ENCODE data around the gene CYB561A3.
A peak's percentile ranks its signal among the peaks of the same experiment; 100 is the strongest.

CYB561A3 gene

DNA sequence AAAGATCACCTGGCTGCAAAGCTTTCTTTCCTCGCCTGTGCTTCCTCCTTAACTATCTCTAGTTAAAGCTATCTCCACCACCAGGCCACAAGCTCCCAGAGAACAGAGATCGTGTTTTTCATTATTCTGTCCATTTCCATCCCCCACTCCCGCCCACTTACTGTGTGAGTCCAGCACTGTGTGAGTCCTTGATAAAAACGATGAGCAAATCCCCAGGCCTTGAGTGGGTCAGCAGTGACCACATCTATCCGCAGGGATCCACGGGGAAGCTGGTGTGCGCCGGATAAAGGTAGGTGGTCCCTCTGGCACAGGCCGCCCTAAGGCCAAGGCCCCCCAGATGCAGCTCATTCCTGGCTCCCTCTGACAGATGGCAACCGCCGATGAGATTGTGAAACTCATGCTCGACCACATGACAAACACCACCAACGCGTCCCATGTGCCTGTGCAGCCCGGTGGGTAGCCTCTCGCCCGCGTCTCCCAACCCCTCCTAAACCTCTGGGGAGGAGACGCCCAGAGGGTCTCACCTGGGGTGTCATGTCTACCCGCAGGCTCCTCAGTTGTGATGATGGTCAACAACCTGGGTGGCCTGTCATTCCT, 19.4 kb downstream of the CYB561A3 start:
- DNase-seq: no peak

DNA sequence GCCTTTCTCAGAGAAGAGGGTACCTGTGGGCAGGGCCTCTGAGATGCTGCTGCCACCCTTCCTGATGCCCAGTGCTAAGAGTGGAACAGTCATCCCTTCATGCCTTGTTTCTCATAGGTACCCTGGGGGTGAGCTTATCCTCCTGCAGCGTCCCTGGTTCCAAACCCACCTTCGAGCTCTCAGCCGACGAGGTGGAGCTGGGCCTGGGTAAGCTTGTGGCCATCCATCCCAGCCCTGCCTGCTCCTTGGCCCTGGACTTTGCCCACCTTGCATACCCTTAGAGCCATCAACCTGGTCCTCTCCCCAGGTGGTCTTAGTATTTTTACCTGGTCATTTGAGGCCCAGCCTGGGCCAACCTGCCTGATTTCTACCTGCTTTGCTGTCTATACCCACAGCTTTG, 20.0 kb downstream of the CYB561A3 start:
- no peak for DNase-seq

DNA sequence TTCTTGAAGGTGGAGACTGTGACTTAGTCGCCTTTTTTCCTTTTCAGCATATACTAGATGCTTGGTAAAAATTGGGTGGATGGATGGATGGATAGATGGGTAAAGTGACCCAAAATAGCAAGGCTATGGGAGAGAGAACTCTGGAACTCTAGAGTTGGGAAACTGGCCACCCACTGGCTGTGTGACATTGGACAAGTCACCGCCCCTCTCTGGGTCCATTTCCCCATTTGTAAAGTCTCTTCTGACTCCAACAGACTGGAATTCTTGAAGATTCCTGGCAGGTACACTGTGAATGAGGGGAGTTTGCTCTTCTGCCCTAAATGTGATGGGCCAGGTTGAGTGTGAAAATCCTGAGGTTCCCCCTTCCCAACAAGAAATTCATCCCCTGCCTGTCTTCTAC, 20.7 kb downstream of the CYB561A3 start:
- DNase-seq: no peak

DNA sequence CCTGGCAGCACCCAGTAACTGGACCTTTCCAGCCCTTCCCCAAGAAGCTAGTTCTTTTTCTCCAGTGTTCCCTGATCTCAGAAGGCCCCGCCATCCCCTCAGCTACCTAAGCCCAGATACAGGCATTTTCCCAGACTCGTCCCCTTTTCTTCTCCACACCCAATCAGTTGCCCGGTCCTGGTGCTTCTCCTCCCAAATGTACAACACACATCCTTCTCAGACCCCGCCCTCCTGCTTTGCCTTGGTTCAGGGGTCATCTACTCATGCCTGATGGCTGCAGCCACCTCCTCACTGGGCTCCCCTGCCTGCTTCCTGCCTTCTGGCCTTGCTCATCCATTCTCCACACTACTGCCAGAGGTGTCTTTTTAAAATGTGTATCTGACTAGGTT, 22.2 kb downstream of the CYB561A3 start:
- DNase-seq: no peak

DNA sequence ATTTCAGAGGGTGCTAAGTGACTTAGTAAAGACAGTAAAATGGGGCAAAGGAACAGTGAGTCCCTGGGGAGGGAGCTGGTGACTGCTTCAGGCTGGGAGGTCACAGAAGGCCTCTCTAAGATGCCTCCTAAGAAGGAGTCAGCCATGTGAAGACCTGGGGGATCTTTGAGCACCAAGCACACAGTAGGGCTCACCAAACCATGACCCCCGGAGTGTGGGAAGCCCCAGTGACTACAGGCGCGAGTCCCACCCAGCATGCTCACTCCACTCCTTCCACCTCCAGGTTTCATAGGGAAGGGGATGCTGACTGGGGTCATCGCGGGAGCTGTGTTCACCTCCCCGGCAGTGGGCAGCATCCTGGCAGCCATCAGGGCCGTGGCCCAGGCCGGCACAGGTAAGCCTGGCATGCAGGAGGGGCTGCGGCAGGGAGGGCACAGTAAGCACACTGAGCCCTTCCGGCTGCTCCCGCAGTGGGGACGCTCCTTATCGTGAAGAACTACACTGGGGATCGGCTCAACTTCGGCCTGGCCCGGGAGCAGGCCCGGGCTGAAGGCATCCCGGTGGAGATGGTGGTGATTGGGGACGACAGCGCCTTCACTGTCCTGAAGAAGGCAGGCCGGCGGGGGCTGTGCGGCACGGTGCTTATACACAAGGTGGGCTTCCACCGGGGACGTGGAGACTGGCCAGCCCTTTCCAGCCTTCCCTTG, 22.7 kb downstream of the CYB561A3 start:
- no peak for DNase-seq

DNA sequence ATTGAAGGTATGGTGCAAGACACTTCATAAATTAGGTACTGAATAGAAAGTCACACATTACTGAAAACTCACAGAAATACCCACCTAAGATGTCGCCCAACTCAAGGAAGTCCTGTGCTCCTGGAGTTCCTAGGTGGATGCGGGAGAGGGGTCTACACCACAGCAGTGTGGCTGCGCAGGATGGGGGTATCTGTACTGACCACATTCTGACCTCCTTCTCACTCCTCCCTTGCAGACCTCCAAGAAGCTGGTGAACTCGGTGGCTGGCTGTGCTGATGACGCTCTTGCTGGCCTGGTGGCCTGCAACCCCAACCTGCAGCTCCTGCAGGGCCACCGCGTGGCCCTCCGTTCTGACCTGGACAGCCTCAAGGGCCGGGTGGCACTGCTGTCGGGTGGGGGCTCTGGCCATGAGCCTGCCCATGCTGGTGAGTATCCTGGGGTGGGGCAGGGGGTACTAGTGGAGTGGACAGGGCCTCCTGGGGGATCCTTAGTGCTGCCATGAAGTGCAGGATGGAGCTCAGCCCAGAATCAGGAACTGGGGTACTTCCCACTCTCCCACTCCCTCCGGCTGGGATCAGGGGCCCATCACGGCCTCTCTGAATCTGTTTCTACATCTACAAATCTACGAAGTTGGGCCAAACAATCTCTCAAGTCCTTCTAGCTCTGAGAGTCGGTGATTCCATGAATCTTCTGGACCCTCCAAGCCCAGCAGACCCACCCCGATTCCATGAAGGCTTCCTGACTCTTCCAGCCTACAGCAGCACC, 23.8 kb downstream of the CYB561A3 start:
- no peak for DNase-seq

DNA sequence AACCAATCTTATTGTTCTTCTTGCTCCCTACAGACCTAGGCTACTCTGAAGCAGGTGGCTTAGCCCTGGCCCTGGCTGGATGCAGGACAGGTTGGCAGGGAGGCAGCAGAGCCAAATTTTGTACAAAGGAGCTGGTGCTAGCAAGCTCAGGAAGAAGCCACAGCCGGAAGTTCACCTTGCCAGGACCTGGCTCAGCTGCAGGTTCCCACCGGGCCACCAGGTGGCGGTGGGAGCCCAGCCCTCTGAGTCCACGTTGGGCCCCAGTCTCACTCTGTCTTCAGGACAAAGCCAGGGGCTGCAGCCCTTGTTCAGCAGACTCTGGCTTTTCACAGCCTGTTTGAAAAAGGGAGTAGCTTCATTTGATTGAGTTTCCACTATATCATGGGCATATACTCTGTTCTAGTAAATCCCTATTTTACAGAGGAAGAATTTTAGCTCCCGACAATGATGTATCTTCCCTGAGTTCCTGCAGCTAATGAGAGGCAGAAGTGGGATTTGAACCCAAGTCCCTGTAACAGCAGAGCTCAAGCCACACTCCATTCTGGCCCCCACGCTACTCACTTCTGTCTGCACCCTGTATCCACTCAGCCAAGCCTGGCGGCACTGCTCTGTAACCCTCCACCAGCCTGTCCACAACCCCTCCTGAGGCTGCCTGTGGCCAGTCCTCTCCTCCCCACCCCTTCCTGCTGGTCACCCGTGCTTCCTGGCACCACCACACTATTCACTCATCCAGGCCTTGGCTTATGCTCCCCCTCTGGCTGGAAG, 25.3 kb downstream of the CYB561A3 start:
- peak; percentile 77 for DNase-seq

DNA sequence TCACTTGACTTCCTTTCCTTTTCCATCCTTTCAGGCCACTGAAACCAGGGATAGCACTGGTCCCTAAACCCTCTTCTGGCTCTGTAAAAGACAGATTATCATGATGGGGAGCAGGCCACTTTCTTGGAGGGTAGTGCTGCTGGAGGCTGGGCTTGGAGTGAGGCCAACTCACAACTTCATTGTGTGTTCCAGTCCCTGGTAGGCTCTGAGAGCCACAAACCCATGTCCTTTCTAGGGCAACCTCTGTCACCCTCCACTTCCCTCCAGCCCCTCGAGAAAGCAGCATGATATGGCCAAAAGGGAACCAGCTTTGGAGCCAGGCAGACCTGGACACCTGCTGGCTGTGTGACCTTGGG, 26.3 kb downstream of the CYB561A3 start:
- DNase-seq: no peak

DNA sequence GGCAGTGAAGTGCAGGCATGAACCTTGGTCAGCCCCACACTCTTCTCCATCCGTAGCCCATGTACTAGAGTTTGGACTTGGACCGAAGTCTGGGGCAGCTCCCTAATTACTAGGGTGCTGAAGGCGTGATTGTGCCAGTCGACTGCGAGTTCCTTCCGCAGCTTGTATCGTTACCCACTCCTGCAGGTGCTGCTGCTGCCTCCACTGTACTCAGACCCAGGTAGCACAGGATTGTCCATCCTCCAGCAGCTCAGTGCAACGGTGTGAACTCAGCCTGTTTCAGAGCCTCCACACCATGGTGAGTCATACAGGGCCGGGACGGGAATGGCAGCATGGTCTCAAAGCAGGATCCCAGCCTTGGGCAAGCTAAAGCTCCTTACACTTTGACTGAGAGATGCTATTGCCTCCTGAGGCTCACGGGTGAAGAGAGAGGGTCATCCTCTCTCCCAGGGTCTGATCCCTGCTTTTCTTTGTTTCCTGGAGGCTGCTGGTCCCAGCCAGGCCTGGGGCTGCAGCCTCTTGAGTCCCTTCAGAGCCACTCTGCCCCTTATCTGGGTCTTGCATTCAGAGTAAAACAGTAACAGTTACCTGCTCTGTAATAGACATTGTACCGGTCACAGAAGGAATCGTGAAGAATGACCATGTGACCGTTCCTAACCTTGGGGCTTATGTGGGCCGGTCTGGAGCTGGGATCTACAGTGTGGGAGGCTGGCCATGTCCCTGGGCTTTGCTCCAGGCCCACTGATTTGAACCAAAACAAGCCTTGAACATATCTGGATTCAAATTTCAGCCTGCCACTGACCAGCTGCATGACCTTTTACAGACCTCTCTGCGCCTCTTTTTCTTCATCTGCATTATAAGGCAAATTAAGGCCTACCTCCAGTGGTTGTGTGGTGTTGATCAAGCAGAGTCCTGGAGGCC, 27.0 kb downstream of the CYB561A3 start:
- DNase-seq: no peak

DNA sequence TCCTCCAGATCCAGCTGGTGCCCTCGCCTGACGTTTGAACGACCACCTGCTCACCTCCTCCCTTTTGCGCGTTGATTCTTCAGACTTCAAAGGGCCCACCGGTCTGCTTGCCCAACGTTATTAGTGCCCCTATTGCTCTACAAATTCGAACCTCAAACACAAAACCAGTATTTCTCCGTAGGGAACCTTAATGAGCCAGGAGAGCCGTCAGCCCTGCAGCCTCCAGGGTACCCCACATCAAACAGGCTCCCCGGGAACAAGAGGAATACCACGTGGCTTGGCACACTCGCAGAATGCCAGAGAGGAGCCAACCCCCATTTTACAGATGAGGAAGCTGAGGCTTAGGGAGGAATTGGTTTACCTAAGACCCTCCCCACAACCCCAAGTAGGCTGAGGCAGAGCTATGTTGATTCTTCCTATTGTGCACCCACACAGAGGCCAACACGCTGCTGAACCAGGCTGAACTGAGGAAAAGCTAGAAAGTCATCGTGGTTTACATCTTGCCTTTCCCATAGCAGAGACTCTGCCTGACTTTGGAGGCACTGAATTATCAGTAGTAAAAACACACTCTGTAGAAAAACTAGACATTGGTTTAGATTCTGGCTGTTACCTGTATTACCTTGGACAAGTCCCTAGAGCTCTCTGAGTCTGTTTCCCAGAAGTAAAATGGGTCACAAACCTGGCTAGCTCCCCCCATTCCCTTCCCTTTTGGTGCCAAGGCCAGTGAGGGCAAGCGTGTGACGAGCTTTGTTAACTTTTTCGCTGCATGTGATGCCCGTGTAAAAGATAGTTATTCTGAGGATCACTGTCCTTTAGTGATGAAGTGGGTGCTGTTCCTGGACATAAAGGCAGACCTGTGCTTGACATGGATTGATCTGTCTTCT, 27.9 kb downstream of the CYB561A3 start:
- peak; percentile 5 for DNase-seq

DNA sequence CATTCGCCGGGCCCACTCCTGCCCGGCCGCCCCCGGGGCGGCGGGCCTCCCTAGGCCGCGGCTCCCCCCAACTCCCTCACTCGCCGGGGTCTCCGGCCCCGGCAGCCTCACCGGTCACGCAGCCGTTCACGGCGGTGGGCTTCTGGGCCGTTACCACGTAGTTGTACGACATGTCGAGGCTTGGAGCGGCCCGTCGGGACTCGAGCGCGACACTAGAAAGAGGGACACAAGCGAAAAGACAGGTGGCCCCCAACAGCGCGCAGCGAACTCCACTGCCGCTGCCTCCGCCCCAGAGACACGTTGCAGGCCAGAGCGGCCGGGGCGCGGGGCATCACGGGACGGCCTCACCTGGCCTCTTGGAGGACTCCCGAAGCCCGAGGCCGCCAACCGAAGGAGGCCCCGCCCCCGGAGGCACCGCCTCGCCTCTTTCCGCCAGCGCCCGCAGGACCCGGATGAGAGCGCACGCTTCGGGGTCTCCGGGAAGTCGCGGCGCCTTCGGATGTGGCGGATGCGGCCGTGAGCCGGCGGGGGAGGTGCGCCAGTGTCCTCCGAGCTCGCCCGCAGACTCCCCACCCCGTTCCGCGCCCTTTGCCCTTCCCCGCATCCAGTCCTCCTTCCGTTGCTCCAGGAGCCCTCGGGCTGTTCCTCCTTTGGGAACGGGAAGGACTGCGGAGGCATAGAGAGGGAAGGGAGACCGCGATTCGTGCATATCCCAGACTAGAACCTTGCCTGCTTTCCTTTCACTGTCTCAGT, 28.7 kb downstream of the CYB561A3 start, which contains the start of the genes DDB1 and TKFC:
TSS of gene DDB1 (minus strand) at position 309 of the 753 bp plus-strand sequence. CDS start at position 172, 137 bp downstream.
TSS of gene TKFC (plus strand) at position 432 of the 753 bp plus-strand sequence. CDS start 1,501 bp downstream, outside the sequence.
- DNase-seq: peak; percentile 95

DNA sequence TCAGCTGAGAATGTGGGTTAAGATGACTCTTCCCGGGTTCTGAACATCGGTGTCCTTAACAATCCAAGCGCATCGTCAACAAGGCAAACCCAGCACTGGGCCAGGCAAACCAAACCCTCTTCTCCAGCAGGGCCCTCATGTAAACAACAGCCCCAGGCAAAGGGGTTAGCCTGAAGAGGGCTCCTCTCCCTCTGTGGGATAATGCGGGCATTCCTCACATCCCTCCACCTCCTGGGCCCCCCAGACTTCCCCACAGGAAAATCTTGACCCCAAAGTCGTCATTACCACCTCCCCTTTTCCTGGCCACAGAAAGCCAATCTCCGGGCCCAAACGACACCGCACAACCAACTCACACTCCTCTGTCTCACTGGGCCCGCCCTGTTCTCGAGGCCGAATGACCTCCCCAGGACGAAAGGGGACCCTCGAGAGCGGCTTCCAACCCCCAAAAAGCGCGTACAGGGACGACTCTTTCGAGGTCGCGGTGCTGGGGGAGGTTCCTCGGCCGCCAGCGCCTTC, 29.3 kb downstream of the CYB561A3 start:
- no peak for DNase-seq

DNA sequence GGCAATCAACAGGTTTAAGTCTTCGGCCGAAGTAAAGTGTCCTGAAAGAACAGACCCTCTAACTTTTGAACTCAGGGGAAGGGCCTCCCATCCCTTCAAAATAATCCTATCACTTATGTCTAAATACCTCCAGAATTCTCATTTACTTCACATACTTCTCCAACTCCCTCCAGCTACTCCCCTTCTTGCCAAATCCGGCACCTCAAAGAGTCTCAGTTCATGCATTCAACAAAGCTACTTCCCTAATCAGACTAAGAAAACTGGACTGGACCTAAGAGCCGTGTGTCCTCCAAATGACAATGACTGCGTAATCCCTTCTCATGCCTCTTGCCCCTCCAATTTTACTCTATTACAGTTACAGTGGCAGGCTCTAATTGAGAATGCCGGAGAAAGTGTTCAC, 30.0 kb downstream of the CYB561A3 start:
- DNase-seq: no peak

DNA sequence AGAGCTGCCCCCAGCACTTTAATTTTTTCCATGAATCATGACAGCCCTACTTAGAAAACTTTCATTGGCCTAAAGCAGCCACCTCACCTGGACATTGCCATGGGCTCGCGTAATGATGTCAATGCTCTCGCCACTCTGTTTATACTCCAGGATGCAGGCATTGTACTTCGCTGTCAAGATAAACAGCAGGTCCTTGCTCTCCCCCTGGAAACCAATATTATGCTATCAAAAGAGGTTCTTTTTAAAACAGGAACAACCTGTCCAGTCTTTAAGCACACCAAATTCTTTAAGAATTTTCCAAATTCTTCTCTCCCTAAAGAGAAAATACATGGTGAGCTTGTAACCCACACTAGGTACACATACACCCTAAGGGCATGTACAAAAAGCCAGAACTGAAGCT, 31.8 kb downstream of the CYB561A3 start:
- DNase-seq: no peak

DNA sequence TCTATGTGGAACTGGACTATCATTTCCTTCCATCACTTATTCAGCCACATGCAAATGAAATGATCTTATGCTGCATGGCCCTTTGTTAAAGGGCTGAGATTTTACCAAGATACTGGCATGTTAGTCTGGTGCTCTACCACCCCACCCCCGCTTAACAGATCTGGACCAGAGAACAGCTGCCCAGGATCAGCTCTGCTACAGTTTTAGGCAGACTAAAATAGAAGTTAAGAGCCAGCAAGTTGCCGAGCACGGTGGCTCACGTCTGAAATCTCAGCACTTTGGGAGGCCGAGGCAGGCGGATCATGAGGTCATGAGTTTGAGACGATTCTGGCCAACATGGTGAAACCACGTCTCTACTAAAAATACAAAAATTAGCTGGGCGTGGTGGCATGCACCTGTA, 33.3 kb downstream of the CYB561A3 start:
- DNase-seq: no peak

DNA sequence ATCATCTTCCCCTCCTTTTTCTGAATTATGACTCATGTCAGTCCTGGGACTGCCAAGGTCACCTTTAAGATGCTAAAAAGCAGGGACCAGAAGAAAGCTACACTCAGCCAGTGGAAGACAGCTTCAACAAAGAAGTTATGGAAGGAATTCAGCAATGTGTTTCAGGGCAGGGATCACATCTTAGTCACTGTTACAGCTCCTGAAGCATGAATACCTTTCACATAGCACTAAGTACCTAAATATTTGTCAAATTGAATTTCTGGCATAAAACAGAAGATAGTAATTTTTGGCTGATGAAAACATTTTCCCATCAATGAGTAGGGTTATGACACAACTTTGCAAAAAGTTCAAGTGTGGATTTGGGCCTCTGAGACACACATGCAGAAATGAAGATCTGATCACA, 34.0 kb downstream of the CYB561A3 start:
- no peak for DNase-seq

DNA sequence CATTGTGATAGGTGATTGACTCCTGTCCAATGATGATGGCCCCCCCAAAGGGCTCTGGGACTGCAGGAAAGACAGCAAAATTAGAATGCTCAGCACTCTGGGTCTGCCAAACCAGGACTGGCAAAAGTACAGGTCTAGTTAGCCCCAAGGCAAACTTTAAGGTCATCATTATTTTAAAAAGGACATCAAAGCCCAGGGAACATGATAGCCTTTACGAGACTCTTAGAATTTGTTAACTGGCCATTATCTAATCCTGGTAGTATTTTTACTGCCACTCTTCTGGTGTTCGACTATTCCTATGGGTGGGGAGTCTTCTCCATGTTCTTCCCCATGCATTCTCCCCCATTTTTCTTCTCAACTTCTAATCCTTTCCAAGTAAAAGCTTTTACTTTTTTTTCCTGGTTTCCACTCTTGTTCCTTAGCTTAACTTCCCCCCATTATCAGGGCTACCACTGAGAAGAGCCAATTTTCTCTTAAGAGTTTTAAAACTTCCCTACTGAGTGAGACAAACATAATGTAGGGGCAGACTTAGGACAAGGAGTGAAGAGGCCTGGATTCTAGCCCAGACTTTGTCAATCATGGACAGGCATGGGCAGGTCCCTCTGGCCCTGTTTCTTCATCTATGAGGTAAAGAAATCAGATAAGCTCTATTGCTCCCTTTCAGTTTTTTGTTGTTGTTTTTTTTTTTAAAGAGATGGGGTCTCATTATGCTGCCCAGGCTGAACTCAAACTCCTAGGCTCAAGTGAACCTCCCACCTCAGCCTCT, 35.9 kb downstream of the CYB561A3 start:
- DNase-seq: no peak

DNA sequence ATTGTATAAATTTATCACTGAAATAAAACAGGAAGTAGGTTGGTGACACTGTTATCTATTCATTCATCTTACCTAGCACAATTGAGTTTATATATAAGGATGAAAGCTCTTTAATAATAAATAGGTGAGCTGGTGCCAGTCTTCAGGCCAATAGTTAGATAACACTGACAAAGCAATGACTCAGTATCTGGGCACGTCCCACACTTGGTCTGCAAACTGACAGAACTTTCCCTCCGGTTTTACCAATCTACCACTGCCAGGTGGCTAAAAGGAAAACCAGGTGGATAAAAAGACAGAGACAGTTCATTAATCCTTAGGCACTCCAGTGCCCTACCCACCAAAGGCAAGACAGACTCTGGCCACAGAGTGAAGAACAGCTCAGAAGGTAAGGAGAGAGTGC, 46.4 kb downstream of the CYB561A3 start:
- DNase-seq: no peak

DNA sequence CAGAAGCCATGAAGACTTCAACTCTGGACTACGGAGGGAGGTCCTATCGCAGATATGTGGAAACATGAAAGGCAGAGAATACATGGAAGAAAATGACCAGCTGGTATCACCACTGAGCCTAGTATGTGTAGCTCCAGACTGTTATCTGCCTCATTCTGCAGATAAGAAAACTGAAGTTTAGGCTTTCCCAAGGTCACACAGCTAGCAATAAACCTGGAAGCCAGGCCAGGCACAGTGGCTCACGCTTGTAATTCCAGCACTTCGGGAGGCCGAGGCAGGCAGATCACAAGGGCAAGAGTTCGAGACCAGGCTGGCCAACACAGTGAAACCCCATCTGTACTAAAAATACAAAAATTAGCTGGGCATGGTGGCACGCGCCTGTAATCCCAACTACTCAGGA, 50.9 kb downstream of the CYB561A3 start:
- DNase-seq: no peak

Measured in GDM1 (cell line).